ENCODE data around the gene TMEM128. TPM values are rescaled to one million over a fixed set of nuclear protein-coding genes. Genes with fewer than 3 reads are reported as not detected.

TMEM128 gene, protein sequence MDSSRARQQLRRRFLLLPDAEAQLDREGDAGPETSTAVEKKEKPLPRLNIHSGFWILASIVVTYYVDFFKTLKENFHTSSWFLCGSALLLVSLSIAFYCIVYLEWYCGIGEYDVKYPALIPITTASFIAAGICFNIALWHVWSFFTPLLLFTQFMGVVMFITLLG
- polyA plus RNA-seq (2012; ENCODE audit: missing spikeins) = 28.3 TPM

- DNase-seq (ENCODE audit: insufficient read length) (peak; percentile 93), FAIRE-seq (peak; percentile 97)
- TF ChIP-seq POLR2AphosphoS5 (IDR thresholded peaks at IDR 0.05; ENCODE audit: low read depth, low read length) = peak; percentile 96
- TF ChIP-seq POLR2A (IDR thresholded peaks at IDR 0.05; ENCODE audit: low read depth, low read length) = peak; percentile 97
- peak; percentile 96 for TF ChIP-seq TAF1 (IDR thresholded peaks at IDR 0.05; ENCODE audit: borderline replicate concordance, low read depth, low read length)
Observed at GRCh38 chr4:4248029-4248884, at the start of gene TMEM128. TMEM128 (minus strand) TSS chr4:4248223; CDS start chr4:4248202, 21 bp downstream.

DNA sequence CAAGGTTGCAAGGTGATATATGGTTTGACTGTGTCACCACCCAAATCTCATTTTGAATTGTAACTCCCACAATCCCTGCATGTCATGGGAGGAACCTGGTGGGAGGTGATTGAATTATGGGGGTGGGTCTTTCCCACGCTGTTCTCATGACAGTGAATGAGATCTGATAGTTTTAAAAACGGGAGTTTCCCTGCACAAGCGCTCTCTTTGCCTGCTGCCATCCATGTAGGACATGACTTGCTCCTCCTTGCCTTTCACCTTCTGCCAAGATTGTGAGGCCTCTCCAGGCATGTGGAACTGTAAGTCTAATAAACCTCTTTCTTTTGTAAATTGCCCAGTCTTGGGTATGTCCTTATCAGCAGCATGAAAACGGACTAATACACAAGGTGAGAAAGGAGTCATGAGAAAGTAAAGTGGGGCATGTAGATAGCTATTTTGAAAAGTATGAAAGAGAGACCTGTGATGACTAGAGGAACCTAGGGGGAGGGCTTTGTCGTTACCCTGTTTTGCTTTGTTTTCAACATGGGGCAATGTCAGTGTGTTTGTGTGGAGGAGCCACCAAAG, 48.3 kb upstream of the TMEM128 start:
- FAIRE-seq = no peak
- TF ChIP-seq POLR2A (IDR thresholded peaks at IDR 0.05; ENCODE audit: low read depth, low read length) (no peak), TAF1 (IDR thresholded peaks at IDR 0.05; ENCODE audit: borderline replicate concordance, low read depth, low read length) (no peak), POLR2AphosphoS5 (IDR thresholded peaks at IDR 0.05; ENCODE audit: low read depth, low read length) (no peak)
- no peak for DNase-seq (ENCODE audit: insufficient read length)

- no peak for TF ChIP-seq TAF1 (IDR thresholded peaks at IDR 0.05; ENCODE audit: borderline replicate concordance, low read depth, low read length)
- no peak for TF ChIP-seq POLR2AphosphoS5 (IDR thresholded peaks at IDR 0.05; ENCODE audit: low read depth, low read length)
- TF ChIP-seq POLR2A (IDR thresholded peaks at IDR 0.05; ENCODE audit: low read depth, low read length) = no peak
- no peak for FAIRE-seq
- DNase-seq (ENCODE audit: insufficient read length) = no peak
Observed at GRCh38 chr4:4293279-4293678, 45.3 kb upstream of the TMEM128 start.

DNA sequence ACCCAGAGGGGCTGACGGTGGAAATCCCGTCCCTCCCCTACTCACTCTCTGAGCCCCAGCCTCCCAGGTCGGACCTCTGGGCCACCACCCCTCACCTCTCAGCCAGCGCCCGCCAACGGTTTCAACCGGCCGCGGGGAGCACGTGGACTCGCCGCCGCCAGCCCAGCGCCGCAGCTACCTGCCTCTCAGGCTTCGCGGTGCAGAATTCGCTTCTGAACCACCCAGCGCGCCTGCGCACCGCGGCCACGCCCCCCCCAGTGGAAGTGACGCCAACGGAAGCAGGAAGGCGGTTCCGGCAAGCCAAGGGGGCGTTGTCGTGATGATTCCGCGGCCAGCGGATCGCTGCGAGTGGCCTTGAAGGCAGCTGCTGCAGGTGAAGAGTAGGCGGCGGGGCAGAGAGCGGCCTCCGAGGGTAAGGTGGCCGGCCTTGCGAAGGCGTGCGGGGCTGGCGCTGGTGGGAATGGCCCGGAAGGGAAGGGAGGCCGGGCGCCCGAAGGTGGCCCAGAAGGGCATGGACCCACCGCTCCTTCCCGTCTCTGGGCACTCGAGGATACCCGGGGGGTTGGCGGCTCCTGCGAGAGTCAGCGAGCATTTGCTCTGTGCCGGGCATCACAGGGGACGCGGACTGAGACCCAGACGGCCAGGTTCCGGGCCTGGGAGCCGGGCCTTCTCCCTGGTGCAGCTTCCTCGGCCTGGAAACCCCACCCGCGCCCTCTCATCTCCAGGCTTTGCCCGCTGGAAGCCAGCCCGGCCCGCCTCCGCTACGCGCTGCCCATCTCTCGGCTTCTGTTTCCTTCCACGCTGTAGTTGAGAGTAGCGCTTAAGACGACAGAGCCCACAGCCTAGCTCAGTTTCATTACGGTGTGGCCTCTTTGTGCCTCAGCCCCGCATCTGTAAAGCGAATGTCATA, 42.2 kb upstream of the TMEM128 start, which contains the start of the genes LYAR and ZBTB49:
Gene LYAR, minus strand, starts transcription at position 214 of the 910 bp plus-strand sequence. CDS start 6,412 bp downstream, outside the sequence.
Gene ZBTB49, plus strand, starts transcription at position 311 of the 910 bp plus-strand sequence. CDS start 9,695 bp downstream, outside the sequence.
- FAIRE-seq (peak; percentile 99), DNase-seq (ENCODE audit: insufficient read length) (peak; percentile 95)
- TF ChIP-seq POLR2A (IDR thresholded peaks at IDR 0.05; ENCODE audit: low read depth, low read length) (peak; percentile 91; the same call in 1 of the 2 replicates), POLR2AphosphoS5 (IDR thresholded peaks at IDR 0.05; ENCODE audit: low read depth, low read length) (peak; percentile 82), TAF1 (IDR thresholded peaks at IDR 0.05; ENCODE audit: borderline replicate concordance, low read depth, low read length) (peak; percentile 72)

DNA sequence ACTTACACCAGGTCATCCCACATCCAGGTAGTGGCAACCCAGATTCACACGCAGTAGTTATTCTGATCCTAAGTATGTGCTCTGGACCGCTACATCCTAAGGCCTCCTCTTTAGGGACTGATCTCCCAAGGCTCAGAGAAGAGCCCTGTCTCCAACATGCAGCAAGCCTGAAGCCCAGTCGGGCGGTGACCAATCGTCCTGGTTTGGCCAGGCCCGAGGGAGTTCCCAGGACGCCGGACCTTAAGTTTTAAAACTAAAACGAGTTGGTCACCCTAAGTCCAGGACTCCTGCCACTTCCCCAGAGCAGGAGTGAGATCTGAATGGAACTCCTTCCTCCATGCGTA, 41.5 kb upstream of the TMEM128 start:
- TF ChIP-seq POLR2AphosphoS5 (IDR thresholded peaks at IDR 0.05; ENCODE audit: low read depth, low read length) = no peak
- no peak for TF ChIP-seq POLR2A (IDR thresholded peaks at IDR 0.05; ENCODE audit: low read depth, low read length)
- TF ChIP-seq TAF1 (IDR thresholded peaks at IDR 0.05; ENCODE audit: borderline replicate concordance, low read depth, low read length) = no peak
- FAIRE-seq (no peak), DNase-seq (ENCODE audit: insufficient read length) (peak; percentile 8)

GRCh38 chr4:4289055-4289454, 41.0 kb upstream of the TMEM128 start:
- DNase-seq (ENCODE audit: insufficient read length) = no peak
- no peak for FAIRE-seq
- TF ChIP-seq POLR2A (IDR thresholded peaks at IDR 0.05; ENCODE audit: low read depth, low read length) (no peak), POLR2AphosphoS5 (IDR thresholded peaks at IDR 0.05; ENCODE audit: low read depth, low read length) (no peak), TAF1 (IDR thresholded peaks at IDR 0.05; ENCODE audit: borderline replicate concordance, low read depth, low read length) (no peak)

GRCh38 chr4:4288098-4288497, 40.1 kb upstream of the TMEM128 start:
- FAIRE-seq = no peak
- TF ChIP-seq POLR2AphosphoS5 (IDR thresholded peaks at IDR 0.05; ENCODE audit: low read depth, low read length) (no peak), POLR2A (IDR thresholded peaks at IDR 0.05; ENCODE audit: low read depth, low read length) (no peak), TAF1 (IDR thresholded peaks at IDR 0.05; ENCODE audit: borderline replicate concordance, low read depth, low read length) (no peak)

GRCh38 chr4:4284827-4285618, 37.0 kb upstream of the TMEM128 start:
- no peak for TF ChIP-seq TAF1 (IDR thresholded peaks at IDR 0.05; ENCODE audit: borderline replicate concordance, low read depth, low read length)
- no peak for TF ChIP-seq POLR2A (IDR thresholded peaks at IDR 0.05; ENCODE audit: low read depth, low read length)
- TF ChIP-seq POLR2AphosphoS5 (IDR thresholded peaks at IDR 0.05; ENCODE audit: low read depth, low read length) = no peak
- FAIRE-seq = no peak
- DNase-seq (ENCODE audit: insufficient read length) = no peak

More at GRCh38 chr4:4288098-4288497, 40.1 kb upstream of the TMEM128 start:
- no peak for DNase-seq (ENCODE audit: insufficient read length)

DNA sequence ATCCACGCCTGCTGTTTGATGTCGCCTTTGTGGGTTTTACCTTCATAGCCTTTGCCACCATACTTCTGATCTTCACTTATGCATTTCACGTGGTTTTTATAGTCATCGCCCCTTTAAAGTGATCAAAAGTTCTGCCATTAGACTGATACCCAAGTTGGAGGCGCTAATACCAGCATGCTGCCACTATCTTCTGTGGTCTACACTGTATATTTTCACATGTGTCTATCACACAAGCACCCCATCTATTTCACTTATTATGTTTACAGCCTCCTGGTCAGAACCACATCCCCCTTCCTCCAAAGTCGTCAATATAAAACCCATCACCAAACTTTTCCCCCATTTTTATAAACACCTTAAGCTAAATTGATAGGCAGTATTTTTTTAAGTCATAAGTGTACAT, 33.8 kb upstream of the TMEM128 start:
- FAIRE-seq (no peak), DNase-seq (ENCODE audit: insufficient read length) (no peak)
- TF ChIP-seq POLR2AphosphoS5 (IDR thresholded peaks at IDR 0.05; ENCODE audit: low read depth, low read length) (no peak), TAF1 (IDR thresholded peaks at IDR 0.05; ENCODE audit: borderline replicate concordance, low read depth, low read length) (no peak), POLR2A (IDR thresholded peaks at IDR 0.05; ENCODE audit: low read depth, low read length) (no peak)

GRCh38 chr4:4277531-4277930, 29.5 kb upstream of the TMEM128 start:
- TF ChIP-seq TAF1 (IDR thresholded peaks at IDR 0.05; ENCODE audit: borderline replicate concordance, low read depth, low read length) (no peak), POLR2A (IDR thresholded peaks at IDR 0.05; ENCODE audit: low read depth, low read length) (no peak), POLR2AphosphoS5 (IDR thresholded peaks at IDR 0.05; ENCODE audit: low read depth, low read length) (no peak)

More at GRCh38 chr4:4277531-4277930, 29.5 kb upstream of the TMEM128 start:
- DNase-seq (ENCODE audit: insufficient read length) (no peak), FAIRE-seq (no peak)

All from GM12892 (cell line).